ENCODE data around the gene EDN2.

Gene EDN2

DNA sequence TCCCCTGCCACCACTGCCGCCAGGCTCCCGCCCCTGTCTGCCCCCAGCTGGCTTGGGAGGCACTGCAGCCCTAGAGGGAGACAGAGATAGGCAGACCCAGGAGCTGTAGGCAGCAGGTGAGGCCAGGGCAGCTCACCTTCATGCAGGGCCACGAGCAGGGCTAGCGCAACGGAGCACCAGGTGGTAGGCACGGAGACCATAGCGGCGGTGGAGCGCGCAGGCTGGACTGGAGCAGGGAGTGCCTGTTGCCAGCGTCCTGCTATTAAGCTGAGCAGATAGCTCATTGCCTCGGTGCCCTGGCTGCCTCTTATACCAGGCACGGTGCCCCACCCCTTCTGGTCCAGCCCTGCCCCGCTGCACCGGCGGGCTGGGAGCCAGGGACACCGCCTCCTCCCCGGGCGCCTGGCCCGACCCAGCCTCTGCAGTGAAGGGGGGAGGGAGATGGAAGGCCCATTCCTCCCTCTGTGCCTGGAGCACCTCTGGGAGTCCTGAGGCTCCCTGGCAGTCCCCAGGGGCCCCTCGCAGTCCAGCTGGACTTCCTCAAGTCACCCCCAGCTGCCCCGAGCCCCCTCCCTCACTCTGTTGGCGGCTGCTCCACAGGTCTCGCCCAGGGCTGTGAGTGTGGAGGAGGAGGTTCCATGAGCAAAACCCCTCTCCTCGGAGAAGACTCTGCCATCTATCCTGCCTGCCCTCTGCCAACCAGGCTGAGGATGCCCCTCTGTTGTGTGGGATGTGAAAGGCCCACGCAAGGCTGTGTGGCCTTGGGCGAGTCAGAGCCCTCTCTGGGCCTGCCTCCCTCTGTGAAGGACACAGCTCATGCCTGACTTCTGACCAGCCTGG lies at the start of gene EDN2:
TSS of gene EDN2 (minus strand) at position 282 of the 840 bp plus-strand sequence. CDS start at position 200, 82 bp downstream.
- ChIA-PET POLR2A (no interaction called here), CTCF (interaction anchor here (1.1 to 4.2 kb wide), 6 partner anchors 7 to 202 kb away, joined by 3 to 17 read pairs (median 6); no protein-coding TSS in a partner anchor)
- no peak for DNase-seq (ENCODE audit: low read depth, low spot score)
- TF ChIP-seq, protein P1, sequence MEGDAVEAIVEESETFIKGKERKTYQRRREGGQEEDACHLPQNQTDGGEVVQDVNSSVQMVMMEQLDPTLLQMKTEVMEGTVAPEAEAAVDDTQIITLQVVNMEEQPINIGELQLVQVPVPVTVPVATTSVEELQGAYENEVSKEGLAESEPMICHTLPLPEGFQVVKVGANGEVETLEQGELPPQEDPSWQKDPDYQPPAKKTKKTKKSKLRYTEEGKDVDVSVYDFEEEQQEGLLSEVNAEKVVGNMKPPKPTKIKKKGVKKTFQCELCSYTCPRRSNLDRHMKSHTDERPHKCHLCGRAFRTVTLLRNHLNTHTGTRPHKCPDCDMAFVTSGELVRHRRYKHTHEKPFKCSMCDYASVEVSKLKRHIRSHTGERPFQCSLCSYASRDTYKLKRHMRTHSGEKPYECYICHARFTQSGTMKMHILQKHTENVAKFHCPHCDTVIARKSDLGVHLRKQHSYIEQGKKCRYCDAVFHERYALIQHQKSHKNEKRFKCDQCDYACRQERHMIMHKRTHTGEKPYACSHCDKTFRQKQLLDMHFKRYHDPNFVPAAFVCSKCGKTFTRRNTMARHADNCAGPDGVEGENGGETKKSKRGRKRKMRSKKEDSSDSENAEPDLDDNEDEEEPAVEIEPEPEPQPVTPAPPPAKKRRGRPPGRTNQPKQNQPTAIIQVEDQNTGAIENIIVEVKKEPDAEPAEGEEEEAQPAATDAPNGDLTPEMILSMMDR (IDR thresholded peaks at IDR 0.05; ENCODE audit: insufficient read depth, low read length, missing control alignments) = peak; percentile 24
- H3K4me3 ChIP-seq (ENCODE audit: low read depth, low read length) = no peak within 1 kb of the TSS

DNA sequence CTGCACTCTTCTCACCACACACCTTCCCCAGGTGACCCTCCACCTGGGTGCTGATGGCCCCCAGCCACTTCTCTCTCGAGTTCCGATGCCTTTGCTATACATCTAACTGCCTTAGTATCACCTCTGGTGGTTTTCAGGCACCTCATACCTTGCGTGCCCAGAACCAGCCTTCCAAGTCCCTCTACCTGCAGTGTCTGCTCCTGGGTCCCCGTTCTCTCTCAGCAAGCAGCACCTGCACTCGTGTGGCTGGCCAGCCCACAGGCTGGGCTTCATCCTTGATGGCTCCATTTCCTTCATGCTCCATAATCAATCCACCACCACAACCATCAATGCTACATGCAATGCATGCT lies 49.2 kb upstream of the EDN2 start:
- H3K4me3 ChIP-seq (ENCODE audit: low read depth, low read length) = no peak overlapping the region
- POLR2A ChIA-PET = no interaction called here
- TF ChIP-seq, protein P1 (IDR thresholded peaks at IDR 0.05; ENCODE audit: insufficient read depth, low read length, missing control alignments) = no peak
- DNase-seq (ENCODE audit: low read depth, low spot score) = no peak
- CTCF ChIA-PET = interaction anchor here (1.1 to 12.0 kb wide), 4 partner anchors 15 to 148 kb away, joined by 3 to 116 read pairs (median 3); no protein-coding TSS in a partner anchor

DNA sequence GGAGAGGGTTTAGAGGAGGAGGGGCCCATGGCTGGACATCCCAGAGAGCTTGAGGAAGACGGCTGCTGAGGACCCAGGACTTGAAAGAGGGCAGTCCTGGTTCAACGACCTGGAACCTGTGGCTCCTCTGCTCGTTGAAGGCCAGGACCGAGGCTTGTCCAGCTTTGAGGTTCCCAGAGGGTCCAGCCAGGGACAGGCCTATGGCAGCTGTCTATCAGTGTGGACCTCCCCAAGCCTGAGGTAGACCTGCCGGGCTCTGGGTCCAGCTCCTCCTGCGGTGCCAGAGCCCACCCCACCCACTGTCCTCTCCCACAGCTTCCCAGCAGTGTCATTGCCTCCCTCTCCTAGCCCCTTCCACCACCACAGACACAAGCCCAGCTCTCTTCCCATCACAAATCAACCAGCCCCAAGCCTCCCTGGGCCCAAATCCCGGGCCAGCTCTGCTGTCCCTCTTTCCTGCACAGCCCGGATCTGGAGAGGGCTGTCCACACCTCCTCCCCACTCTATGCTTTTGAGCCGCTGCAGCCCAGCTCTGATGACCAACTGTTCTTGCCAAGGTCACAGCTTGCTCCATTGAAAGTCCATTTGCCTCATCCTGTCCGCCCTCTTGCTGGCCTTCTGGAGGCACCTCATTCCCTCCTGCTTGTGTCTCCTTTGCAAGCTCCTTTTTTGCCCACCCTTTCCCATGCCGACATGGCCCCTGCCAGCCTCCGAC lies 48.7 kb upstream of the EDN2 start:
- CTCF ChIA-PET = interaction anchor here (1.1 to 12.0 kb wide), 4 partner anchors 15 to 148 kb away, joined by 3 to 116 read pairs (median 3); no protein-coding TSS in a partner anchor
- POLR2A ChIA-PET = no interaction called here
- no peak for DNase-seq (ENCODE audit: low read depth, low spot score)
- no peak overlapping the region for H3K4me3 ChIP-seq (ENCODE audit: low read depth, low read length)
- TF ChIP-seq, protein P1 (IDR thresholded peaks at IDR 0.05; ENCODE audit: insufficient read depth, low read length, missing control alignments) = no peak

DNA sequence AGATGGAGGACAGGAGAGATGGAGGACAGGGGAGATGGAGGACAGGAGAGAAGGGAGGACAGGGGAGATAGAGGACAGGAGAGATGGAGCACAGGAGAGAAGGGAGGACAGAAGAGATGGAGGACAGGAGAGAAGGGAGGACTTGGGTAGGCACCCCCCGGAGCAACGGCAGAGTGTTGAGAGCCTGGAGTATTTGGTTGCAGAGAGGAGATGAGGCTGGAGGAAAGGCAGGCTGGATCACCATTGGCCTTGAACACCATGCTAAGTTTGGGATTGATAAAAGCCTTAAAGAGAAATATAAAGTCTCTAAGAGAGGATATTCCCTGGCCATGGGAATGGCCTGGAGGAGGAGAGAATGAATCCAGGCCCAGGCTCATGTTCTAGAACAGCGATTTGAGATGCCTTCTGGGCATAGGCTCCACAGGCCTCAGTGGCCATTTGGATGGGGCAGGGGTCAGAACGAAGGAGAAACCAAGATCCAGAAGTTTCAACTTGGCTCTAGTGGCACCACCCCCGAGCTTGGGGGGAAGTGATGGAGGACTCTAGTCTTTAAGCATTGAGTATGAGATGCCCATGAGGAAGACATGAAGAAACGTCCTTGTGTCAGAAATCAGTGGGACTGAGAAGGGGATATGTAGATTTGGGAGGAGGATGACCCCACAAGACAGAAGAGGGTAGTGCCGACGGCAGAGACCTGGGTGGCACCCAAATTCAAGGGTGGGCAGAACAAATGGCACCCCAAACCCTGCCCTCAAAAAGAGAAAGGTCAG lies 47.9 kb upstream of the EDN2 start:
- DNase-seq (ENCODE audit: low read depth, low spot score) = no peak
- POLR2A ChIA-PET = no interaction called here
- no peak overlapping the region for H3K4me3 ChIP-seq (ENCODE audit: low read depth, low read length)
- CTCF ChIA-PET = interaction anchor here (1.1 to 12.0 kb wide), 3 partner anchors 14 to 41 kb away, joined by 3 to 116 read pairs (median 3); no protein-coding TSS in a partner anchor
- TF ChIP-seq, protein P1 (IDR thresholded peaks at IDR 0.05; ENCODE audit: insufficient read depth, low read length, missing control alignments) = no peak

DNA sequence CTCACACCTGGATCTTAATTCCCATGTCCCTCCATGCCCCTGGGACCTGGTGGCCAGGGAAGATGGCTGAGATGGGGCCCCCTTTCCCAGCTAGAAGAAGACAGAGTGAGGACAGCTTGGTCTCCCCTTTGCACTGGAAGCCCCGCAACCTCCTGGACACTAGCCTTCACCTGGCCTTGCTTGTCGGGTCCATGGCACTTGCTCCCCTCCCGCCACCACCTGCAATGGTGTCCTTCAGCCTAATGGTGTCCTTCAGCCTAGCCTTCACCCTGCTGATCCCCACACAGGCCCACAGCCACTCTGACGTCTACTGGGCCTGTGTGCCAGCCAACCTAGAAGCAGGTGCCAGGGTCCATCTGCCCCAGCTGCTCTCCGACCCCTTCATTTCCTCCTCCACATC lies 45.9 kb upstream of the EDN2 start:
- CTCF ChIA-PET = interaction anchor here (1.0 kb wide), 1 partner anchor 13 kb away, joined by 4 read pairs; no protein-coding TSS in a partner anchor
- no peak for DNase-seq (ENCODE audit: low read depth, low spot score)
- H3K4me3 ChIP-seq (ENCODE audit: low read depth, low read length) = no peak overlapping the region
- TF ChIP-seq, protein P1 (IDR thresholded peaks at IDR 0.05; ENCODE audit: insufficient read depth, low read length, missing control alignments) = no peak
- POLR2A ChIA-PET = no interaction called here

Data from AG04449 (cell line).